ENCODE results near the gene SLC26A11. TPM values are rescaled to one million over a fixed set of nuclear protein-coding genes. Genes with fewer than 3 reads are reported as not detected.

The SLC26A11 gene
- total and polyA plus RNA-seq, 2 of the 13 experiments (the other 11 are each of a cell fraction or from before 2014, with no cell fraction given) = 8.7 to 13.2 TPM

GRCh38 chr17:80261159-80261894 is 41.1 kb downstream of the SLC26A11 start (continued):
- TF ChIP-seq, protein P1, sequence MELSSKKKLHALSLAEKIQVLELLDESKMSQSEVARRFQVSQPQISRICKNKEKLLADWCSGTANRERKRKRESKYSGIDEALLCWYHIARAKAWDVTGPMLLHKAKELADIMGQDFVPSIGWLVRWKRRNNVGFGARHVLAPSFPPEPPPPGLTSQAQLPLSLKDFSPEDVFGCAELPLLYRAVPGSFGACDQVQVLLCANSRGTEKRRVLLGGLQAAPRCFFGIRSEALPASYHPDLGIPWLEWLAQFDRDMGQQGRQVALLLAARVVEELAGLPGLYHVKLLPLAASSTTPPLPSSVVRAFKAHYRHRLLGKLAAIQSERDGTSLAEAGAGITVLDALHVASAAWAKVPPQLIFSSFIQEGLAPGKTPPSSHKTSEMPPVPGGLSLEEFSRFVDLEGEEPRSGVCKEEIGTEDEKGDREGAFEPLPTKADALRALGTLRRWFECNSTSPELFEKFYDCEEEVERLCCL (CRISPR knock-in tag; IDR thresholded peaks at IDR 0.05; ENCODE audit: borderline replicate concordance) = no peak; the same call in 1 of the 2 replicates
- TF ChIP-seq NFE2L2 (IDR thresholded peaks at IDR 0.05; ENCODE audit: low read length) = no peak
- no peak for TF ChIP-seq RFX3 (CRISPR knock-in tag; IDR thresholded peaks at IDR 0.05)
- TF ChIP-seq SRSF4 (IDR thresholded peaks at IDR 0.05; ENCODE audit: low read depth, low read length, poor library complexity, severe bottlenecking) = no peak
- TF ChIP-seq NR0B2 (CRISPR knock-in tag; IDR thresholded peaks at IDR 0.05) = no peak
- peak; percentile 83; the same call in 1 of the 2 replicates for TF ChIP-seq ZSCAN31 (CRISPR knock-in tag; IDR thresholded peaks at IDR 0.05; ENCODE audit: low read depth)
- no peak for TF ChIP-seq NAIF1 (CRISPR knock-in tag; IDR thresholded peaks at IDR 0.05; ENCODE audit: borderline replicate concordance)
- peak; percentile 88 for TF ChIP-seq ZFY (CRISPR knock-in tag; IDR thresholded peaks at IDR 0.05)
- TF ChIP-seq ZNF543 (CRISPR knock-in tag; IDR thresholded peaks at IDR 0.05) = peak; percentile 92
- no peak for TF ChIP-seq ZNF138 (CRISPR knock-in tag; IDR thresholded peaks at IDR 0.05; ENCODE audit: low read depth)
- no peak for TF ChIP-seq ZNF572 (CRISPR knock-in tag; IDR thresholded peaks at IDR 0.05)
- no peak for TF ChIP-seq ZNF468 (CRISPR knock-in tag; IDR thresholded peaks at IDR 0.05)
- no peak for TF ChIP-seq SNAI1 (CRISPR knock-in tag; IDR thresholded peaks at IDR 0.05; ENCODE audit: borderline replicate concordance)
- no peak for TF ChIP-seq ZNF775 (CRISPR knock-in tag; IDR thresholded peaks at IDR 0.05; ENCODE audit: borderline replicate concordance)
- peak; percentile 88 for TF ChIP-seq UBTF (CRISPR knock-in tag; IDR thresholded peaks at IDR 0.05)
- TF ChIP-seq, protein P2, sequence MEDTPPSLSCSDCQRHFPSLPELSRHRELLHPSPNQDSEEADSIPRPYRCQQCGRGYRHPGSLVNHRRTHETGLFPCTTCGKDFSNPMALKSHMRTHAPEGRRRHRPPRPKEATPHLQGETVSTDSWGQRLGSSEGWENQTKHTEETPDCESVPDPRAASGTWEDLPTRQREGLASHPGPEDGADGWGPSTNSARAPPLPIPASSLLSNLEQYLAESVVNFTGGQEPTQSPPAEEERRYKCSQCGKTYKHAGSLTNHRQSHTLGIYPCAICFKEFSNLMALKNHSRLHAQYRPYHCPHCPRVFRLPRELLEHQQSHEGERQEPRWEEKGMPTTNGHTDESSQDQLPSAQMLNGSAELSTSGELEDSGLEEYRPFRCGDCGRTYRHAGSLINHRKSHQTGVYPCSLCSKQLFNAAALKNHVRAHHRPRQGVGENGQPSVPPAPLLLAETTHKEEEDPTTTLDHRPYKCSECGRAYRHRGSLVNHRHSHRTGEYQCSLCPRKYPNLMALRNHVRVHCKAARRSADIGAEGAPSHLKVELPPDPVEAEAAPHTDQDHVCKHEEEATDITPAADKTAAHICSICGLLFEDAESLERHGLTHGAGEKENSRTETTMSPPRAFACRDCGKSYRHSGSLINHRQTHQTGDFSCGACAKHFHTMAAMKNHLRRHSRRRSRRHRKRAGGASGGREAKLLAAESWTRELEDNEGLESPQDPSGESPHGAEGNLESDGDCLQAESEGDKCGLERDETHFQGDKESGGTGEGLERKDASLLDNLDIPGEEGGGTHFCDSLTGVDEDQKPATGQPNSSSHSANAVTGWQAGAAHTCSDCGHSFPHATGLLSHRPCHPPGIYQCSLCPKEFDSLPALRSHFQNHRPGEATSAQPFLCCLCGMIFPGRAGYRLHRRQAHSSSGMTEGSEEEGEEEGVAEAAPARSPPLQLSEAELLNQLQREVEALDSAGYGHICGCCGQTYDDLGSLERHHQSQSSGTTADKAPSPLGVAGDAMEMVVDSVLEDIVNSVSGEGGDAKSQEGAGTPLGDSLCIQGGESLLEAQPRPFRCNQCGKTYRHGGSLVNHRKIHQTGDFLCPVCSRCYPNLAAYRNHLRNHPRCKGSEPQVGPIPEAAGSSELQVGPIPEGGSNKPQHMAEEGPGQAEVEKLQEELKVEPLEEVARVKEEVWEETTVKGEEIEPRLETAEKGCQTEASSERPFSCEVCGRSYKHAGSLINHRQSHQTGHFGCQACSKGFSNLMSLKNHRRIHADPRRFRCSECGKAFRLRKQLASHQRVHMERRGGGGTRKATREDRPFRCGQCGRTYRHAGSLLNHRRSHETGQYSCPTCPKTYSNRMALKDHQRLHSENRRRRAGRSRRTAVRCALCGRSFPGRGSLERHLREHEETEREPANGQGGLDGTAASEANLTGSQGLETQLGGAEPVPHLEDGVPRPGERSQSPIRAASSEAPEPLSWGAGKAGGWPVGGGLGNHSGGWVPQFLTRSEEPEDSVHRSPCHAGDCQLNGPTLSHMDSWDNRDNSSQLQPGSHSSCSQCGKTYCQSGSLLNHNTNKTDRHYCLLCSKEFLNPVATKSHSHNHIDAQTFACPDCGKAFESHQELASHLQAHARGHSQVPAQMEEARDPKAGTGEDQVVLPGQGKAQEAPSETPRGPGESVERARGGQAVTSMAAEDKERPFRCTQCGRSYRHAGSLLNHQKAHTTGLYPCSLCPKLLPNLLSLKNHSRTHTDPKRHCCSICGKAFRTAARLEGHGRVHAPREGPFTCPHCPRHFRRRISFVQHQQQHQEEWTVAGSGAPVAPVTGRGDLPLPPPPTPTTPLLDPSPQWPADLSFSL (CRISPR knock-in tag; IDR thresholded peaks at IDR 0.05) = 0 out of 2 replicates have a peak, but pooled peaks have one; percentile 24
- no peak for TF ChIP-seq ZNF20 (CRISPR knock-in tag; IDR thresholded peaks at IDR 0.05)
- TF ChIP-seq U2AF2 (IDR thresholded peaks at IDR 0.05; ENCODE audit: low read depth, low read length) = no peak

Measured in HepG2 (cell line).